Mucosa of stomach (tissue), 1 donor: ENCODE results near the gene RNF148.

Source experiments
- H3K27me3 ChIP-seq: one replicate; pipeline ENCODE4 v1.7.0; 2013; ENCODE audit warnings: mild to moderate bottlenecking, low read length; ENCODE audit not compliant: control insufficient read depth, insufficient read depth
- H3K36me3 ChIP-seq: one replicate; pipeline ENCODE4 v1.7.0; 2013; ENCODE audit warnings: low read length; ENCODE audit not compliant: control insufficient read depth, insufficient read depth
- H3K4me1 ChIP-seq: one replicate; pipeline ENCODE4 v1.7.0; 2013; ENCODE audit warnings: mild to moderate bottlenecking, low read length; ENCODE audit not compliant: control insufficient read depth, insufficient read depth
- H3K4me3 ChIP-seq: one replicate; pipeline ENCODE4 v1.7.0; 2013; ENCODE audit warnings: low read length
- H3K9ac ChIP-seq: one replicate; pipeline ENCODE4 v1.7.0; 2013; ENCODE audit warnings: mild to moderate bottlenecking, low read length, moderate library complexity
- H3K9me3 ChIP-seq: one replicate; pipeline ENCODE4 v1.7.0; 2013; ENCODE audit warnings: mild to moderate bottlenecking, low read length, moderate library complexity; ENCODE audit not compliant: control insufficient read depth
- donor health status: Pancreatic carcinoma.

Gene RNF148

GRCh38 chr7:122702872-122703510 is at the start of gene RNF148:
RNF148 (minus strand) TSS chr7:122702922; CDS start chr7:122702750, 172 bp downstream.
- Histone ChIP-seq H3K4me1 (no peaks in the 10 kb centered on the region), H3K9ac (no peak within 1 kb of the TSS), H3K36me3 (no peaks in the 10 kb centered on the region), H3K4me3 (no peak within 1 kb of the TSS), H3K9me3 (no peaks in the 10 kb centered on the region), H3K27me3 (no peaks in the 10 kb centered on the region)

- no peak overlapping the region for H3K4me3 ChIP-seq
- no peaks in the 10 kb centered on the region for H3K9me3 ChIP-seq
- no peaks in the 10 kb centered on the region for H3K36me3 ChIP-seq
- no peaks in the 10 kb centered on the region for H3K4me1 ChIP-seq
- H3K9ac ChIP-seq: no peak overlapping the region
- no peaks in the 10 kb centered on the region for H3K27me3 ChIP-seq
Observed at GRCh38 chr7:122750389-122750788, 47.7 kb upstream of the RNF148 start.

- H3K27me3 ChIP-seq: no peaks in the 10 kb centered on the region
- no peak overlapping the region for H3K4me3 ChIP-seq
- H3K4me1 ChIP-seq: no peaks in the 10 kb centered on the region
- no peaks in the 10 kb centered on the region for H3K36me3 ChIP-seq
- no peaks in the 10 kb centered on the region for H3K9me3 ChIP-seq
- H3K9ac ChIP-seq: no peak overlapping the region
Observed at GRCh38 chr7:122748195-122748594, 45.5 kb upstream of the RNF148 start.

GRCh38 chr7:122746948-122747347 is 44.2 kb upstream of the RNF148 start:
- Histone ChIP-seq H3K9me3 (no peaks in the 10 kb centered on the region), H3K4me3 (no peak overlapping the region), H3K27me3 (no peaks in the 10 kb centered on the region), H3K36me3 (no peaks in the 10 kb centered on the region), H3K9ac (no peak overlapping the region), H3K4me1 (no peaks in the 10 kb centered on the region)

- Histone ChIP-seq H3K36me3 (no peaks in the 10 kb centered on the region), H3K9me3 (no peaks in the 10 kb centered on the region), H3K4me3 (no peak overlapping the region), H3K9ac (no peak overlapping the region), H3K4me1 (no peaks in the 10 kb centered on the region), H3K27me3 (no peaks in the 10 kb centered on the region)
Observed at GRCh38 chr7:122743211-122743610, 40.5 kb upstream of the RNF148 start.

- H3K9me3 ChIP-seq: no peaks in the 10 kb centered on the region
- no peak overlapping the region for H3K4me3 ChIP-seq
- no peaks in the 10 kb centered on the region for H3K36me3 ChIP-seq
- no peaks in the 10 kb centered on the region for H3K4me1 ChIP-seq
- no peaks in the 10 kb centered on the region for H3K27me3 ChIP-seq
- no peak overlapping the region for H3K9ac ChIP-seq
Observed at GRCh38 chr7:122738947-122739346, 36.2 kb upstream of the RNF148 start.

GRCh38 chr7:122736183-122736582 is 33.5 kb upstream of the RNF148 start:
- Histone ChIP-seq H3K4me1 (no peaks in the 10 kb centered on the region), H3K9me3 (no peaks in the 10 kb centered on the region), H3K36me3 (no peaks in the 10 kb centered on the region), H3K27me3 (no peaks in the 10 kb centered on the region), H3K4me3 (no peak overlapping the region), H3K9ac (no peak overlapping the region)

- H3K4me3 ChIP-seq: no peak overlapping the region
- H3K27me3 ChIP-seq: no peaks in the 10 kb centered on the region
- H3K9ac ChIP-seq: no peak overlapping the region
- H3K9me3 ChIP-seq: no peaks in the 10 kb centered on the region
- no peaks in the 10 kb centered on the region for H3K4me1 ChIP-seq
- H3K36me3 ChIP-seq: no peaks in the 10 kb centered on the region
Observed at GRCh38 chr7:122727759-122728158, 25.0 kb upstream of the RNF148 start.

GRCh38 chr7:122727354-122727753 is 24.6 kb upstream of the RNF148 start:
- no peaks in the 10 kb centered on the region for H3K4me1 ChIP-seq
- H3K27me3 ChIP-seq: no peaks in the 10 kb centered on the region
- H3K9me3 ChIP-seq: no peaks in the 10 kb centered on the region
- H3K9ac ChIP-seq: no peak overlapping the region
- no peaks in the 10 kb centered on the region for H3K36me3 ChIP-seq
- H3K4me3 ChIP-seq: no peak overlapping the region

- H3K9ac ChIP-seq: no peak overlapping the region
- no peak overlapping the region for H3K4me3 ChIP-seq
- H3K27me3 ChIP-seq: no peaks in the 10 kb centered on the region
- H3K4me1 ChIP-seq: no peaks in the 10 kb centered on the region
- H3K36me3 ChIP-seq: no peaks in the 10 kb centered on the region
- H3K9me3 ChIP-seq: no peaks in the 10 kb centered on the region
Observed at GRCh38 chr7:122726881-122727280, 24.2 kb upstream of the RNF148 start.

- Histone ChIP-seq H3K4me1 (no peaks in the 10 kb centered on the region), H3K36me3 (no peaks in the 10 kb centered on the region), H3K4me3 (no peak overlapping the region), H3K9ac (no peak overlapping the region), H3K27me3 (no peaks in the 10 kb centered on the region), H3K9me3 (no peaks in the 10 kb centered on the region)
Observed at GRCh38 chr7:122724366-122724765, 21.6 kb upstream of the RNF148 start.

GRCh38 chr7:122719010-122719578 is 16.4 kb upstream of the RNF148 start:
- Histone ChIP-seq H3K9me3 (no peaks in the 10 kb centered on the region), H3K36me3 (no peaks in the 10 kb centered on the region), H3K4me1 (no peaks in the 10 kb centered on the region), H3K9ac (no peak overlapping the region), H3K4me3 (no peak overlapping the region), H3K27me3 (no peaks in the 10 kb centered on the region)
